Osteocyte (in vitro differentiated cells): ENCODE data around the gene MEIS1. TPM values are rescaled to one million over a fixed set of nuclear protein-coding genes. Genes with fewer than 3 reads are reported as not detected.
"Not testable (repeated sequence)": the region's sequence is repeated elsewhere in the genome, so short reads cannot be mapped to it uniquely, and the experiment has no call there.

Experiments used
- DNase-seq: peaks from one replicate; pipeline ENCODE4 v3.0.0; 2021; ENCODE audit warnings: mixed read lengths; ENCODE audit not compliant: unreplicated experiment; ENCODE audit errors: extremely low spot score
- H3K27ac Mint-ChIP-seq: one replicate; pipeline ENCODE4 v1.8.0; 2021; ENCODE audit warnings: mild to moderate bottlenecking, mixed read lengths; ENCODE audit not compliant: unreplicated experiment
- H3K27me3 Mint-ChIP-seq: one replicate; pipeline ENCODE4 v1.8.0; 2021; ENCODE audit warnings: mixed read lengths; ENCODE audit not compliant: unreplicated experiment
- H3K36me3 Mint-ChIP-seq: one replicate; pipeline ENCODE4 v1.8.0; 2021; ENCODE audit warnings: mixed read lengths; ENCODE audit not compliant: unreplicated experiment
- H3K4me1 Mint-ChIP-seq: one replicate; pipeline ENCODE4 v1.8.0; 2021; ENCODE audit warnings: mixed read lengths; ENCODE audit not compliant: unreplicated experiment
- H3K4me3 Mint-ChIP-seq: one replicate; pipeline ENCODE4 v1.8.0; 2021; ENCODE audit warnings: mild to moderate bottlenecking, moderate library complexity, mixed read lengths; ENCODE audit not compliant: unreplicated experiment
- H3K9me3 Mint-ChIP-seq: one replicate; pipeline ENCODE4 v1.8.0; 2021; ENCODE audit warnings: mixed read lengths; ENCODE audit not compliant: unreplicated experiment
- total RNA-seq: library from RNA; stranded (reverse); gene quantifications from 2 replicates; pipeline ENCODE4 v1.2.1, GENCODE V29; 2021
- TF ChIP-seq, protein P1 (sequence below): fragments of 200-600 bp; sonication (generic); IDR thresholded peaks from 2 replicates; pipeline ENCODE4 v1.5.0; 2021; ENCODE audit warnings: antibody characterized with exemption, mild to moderate bottlenecking, moderate library complexity

The MEIS1 gene
- total RNA-seq, 1 donor from 2014 or later, result 0.86 TPM

DNA sequence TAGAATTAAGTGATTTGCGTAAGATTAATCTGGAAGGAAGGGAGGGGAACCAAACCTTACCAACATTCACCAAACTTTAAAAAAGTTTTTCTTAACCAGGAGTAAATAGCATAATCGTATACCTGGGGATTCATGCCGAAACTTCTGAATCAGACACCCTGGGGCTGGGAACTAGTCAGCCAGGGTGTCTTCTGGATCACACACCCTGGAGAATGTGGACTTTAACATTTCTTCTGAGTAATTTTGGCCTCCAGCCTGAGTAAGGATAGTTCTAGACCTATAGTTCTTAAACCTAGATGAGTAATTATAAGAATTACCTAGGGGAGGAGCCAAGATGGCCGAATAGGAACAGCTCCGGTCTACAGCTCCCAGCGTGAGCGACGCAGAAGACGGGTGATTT lies 44.1 kb upstream of the MEIS1 start:
- Mint-ChIP-seq H3K4me1 (no peaks in the 10 kb centered on the region), H3K27ac (no peak overlapping the region), H3K27me3 (no peaks in the 10 kb centered on the region), H3K36me3 (no peaks in the 10 kb centered on the region), H3K9me3 (no peaks in the 10 kb centered on the region), H3K4me3 (no peak overlapping the region)
- no peak for DNase-seq
- TF ChIP-seq, protein P1, sequence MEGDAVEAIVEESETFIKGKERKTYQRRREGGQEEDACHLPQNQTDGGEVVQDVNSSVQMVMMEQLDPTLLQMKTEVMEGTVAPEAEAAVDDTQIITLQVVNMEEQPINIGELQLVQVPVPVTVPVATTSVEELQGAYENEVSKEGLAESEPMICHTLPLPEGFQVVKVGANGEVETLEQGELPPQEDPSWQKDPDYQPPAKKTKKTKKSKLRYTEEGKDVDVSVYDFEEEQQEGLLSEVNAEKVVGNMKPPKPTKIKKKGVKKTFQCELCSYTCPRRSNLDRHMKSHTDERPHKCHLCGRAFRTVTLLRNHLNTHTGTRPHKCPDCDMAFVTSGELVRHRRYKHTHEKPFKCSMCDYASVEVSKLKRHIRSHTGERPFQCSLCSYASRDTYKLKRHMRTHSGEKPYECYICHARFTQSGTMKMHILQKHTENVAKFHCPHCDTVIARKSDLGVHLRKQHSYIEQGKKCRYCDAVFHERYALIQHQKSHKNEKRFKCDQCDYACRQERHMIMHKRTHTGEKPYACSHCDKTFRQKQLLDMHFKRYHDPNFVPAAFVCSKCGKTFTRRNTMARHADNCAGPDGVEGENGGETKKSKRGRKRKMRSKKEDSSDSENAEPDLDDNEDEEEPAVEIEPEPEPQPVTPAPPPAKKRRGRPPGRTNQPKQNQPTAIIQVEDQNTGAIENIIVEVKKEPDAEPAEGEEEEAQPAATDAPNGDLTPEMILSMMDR, result no peak

DNA sequence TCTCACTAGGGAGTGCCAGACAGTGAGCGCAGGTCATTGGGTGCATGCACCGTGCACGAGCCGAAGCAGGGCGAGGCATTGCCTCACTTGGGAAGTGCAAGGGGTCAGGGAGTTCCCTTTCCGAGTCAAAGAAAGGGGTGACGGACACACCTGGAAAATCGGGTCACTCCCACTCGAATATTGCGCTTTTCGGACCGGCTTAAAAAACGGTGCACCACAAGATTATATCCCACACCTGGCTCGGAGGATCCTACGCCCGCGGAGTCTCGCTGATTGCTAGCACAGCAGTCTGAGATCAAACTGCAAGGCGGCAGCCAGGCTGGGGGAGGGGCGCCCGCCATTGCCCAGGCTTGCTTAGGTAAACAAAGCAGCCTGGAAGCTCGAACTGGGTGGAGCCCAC lies 43.7 kb upstream of the MEIS1 start:
- H3K36me3 Mint-ChIP-seq, H3K4me1 Mint-ChIP-seq, H3K9me3 Mint-ChIP-seq, DNase-seq, H3K4me3 Mint-ChIP-seq, H3K27ac Mint-ChIP-seq, H3K27me3 Mint-ChIP-seq: not testable (repeated sequence)

DNA sequence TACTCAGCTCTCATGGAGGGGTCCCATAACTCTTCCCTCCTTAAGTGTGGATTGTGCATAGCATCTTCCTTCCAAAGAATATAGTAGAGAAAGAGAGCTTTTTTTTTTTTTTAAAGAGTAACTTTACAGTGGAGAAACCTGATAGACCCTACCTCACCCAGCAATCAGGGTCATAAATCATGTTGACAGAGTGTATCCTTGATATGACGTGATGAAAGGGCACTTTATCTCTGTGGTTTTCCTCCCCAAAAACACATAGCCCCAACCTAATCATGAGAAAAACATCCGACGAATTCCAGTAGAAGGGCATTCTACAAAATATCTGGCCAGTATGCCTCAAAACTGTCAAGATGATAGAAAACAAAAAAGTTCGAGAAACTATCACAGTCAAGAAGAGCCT lies 29.5 kb upstream of the MEIS1 start:
- Mint-ChIP-seq H3K36me3 (no peaks in the 10 kb centered on the region), H3K9me3 (peaks cover 5% of the 10 kb centered on the region), H3K4me1 (no peaks in the 10 kb centered on the region), H3K4me3 (no peak overlapping the region), H3K27me3 (no peaks in the 10 kb centered on the region), H3K27ac (no peak overlapping the region)
- TF ChIP-seq, protein P1, result no peak
- DNase-seq, result no peak

DNA sequence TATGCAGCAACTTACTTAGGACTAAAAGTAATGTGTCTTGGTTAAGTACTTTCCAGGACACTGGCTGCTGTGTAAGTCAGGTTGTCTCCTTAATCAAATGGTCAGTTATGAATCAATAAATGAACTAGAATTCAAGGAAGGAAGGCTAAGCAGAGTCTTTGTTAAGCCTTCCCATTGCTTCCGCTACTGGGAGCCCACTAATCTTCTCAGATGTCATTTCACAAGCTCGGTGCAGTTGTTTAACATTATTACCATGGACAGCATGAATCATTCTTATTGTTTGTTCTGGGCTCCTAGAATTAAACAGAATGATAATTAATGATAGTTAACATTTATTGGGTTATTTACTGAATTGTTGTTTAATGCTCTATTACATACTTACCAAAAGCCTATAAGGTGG lies 26.0 kb upstream of the MEIS1 start:
- H3K36me3 Mint-ChIP-seq, result no peaks in the 10 kb centered on the region
- no peak overlapping the region for H3K27ac Mint-ChIP-seq
- TF ChIP-seq, protein P1, result no peak
- H3K4me1 Mint-ChIP-seq, result no peaks in the 10 kb centered on the region
- H3K9me3 Mint-ChIP-seq, result no peaks in the 10 kb centered on the region
- no peak overlapping the region for H3K4me3 Mint-ChIP-seq
- DNase-seq, result no peak
- H3K27me3 Mint-ChIP-seq, result peaks cover 3% of the 10 kb centered on the region

DNA sequence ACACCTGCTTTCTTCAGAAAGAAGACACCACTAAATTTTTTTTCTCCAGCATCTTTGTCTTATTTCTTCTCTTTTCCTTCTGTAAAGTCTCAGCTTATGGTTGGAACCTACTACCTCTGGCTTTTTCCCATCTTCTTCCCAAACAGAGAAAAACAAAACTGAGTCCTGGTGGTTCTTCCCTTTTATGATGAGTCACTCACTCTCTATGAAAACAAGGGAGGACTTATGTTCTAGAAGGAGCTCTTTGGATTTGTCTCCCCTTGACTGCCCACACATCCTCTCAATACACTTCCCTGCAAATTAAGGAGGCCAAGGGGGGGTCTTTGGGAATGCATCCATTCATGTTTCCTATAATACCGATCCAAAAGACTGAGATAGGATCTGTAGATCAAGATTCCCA lies 22.1 kb upstream of the MEIS1 start:
- H3K27ac Mint-ChIP-seq, result no peak overlapping the region
- TF ChIP-seq, protein P1, result no peak
- no peak for DNase-seq
- H3K36me3 Mint-ChIP-seq, result no peaks in the 10 kb centered on the region
- H3K4me3 Mint-ChIP-seq, result no peak overlapping the region
- no peaks in the 10 kb centered on the region for H3K4me1 Mint-ChIP-seq
- H3K9me3 Mint-ChIP-seq, result no peaks in the 10 kb centered on the region
- H3K27me3 Mint-ChIP-seq, result peaks cover 3% of the 10 kb centered on the region

DNA sequence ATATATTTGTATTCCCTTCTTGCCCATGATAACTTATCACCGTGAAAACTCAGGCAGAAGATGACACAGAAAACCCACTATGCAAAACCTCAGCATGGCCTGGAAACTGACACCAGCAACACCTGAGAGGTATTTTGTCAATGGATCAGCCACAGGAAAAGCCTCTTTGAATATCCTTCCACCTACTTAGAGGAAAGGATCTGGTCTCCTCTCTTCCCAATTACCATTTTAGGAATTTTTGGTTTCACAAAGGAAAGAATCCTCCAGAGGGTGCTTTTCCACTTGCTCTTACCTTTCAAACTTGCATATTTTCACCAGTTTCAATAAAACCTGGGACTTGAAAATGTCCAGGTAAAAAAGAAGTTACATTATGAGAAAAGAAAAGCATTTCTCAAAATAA lies 20.0 kb upstream of the MEIS1 start:
- no peaks in the 10 kb centered on the region for H3K4me1 Mint-ChIP-seq
- H3K27ac Mint-ChIP-seq, result no peak overlapping the region
- H3K4me3 Mint-ChIP-seq, result no peak overlapping the region
- H3K36me3 Mint-ChIP-seq, result no peaks in the 10 kb centered on the region
- no peak for DNase-seq
- TF ChIP-seq, protein P1, result no peak
- peaks cover 3% of the 10 kb centered on the region for H3K27me3 Mint-ChIP-seq
- H3K9me3 Mint-ChIP-seq, result no peaks in the 10 kb centered on the region
